Glutamatergic neuron (in vitro differentiated cells): ENCODE measurements around the gene ASB10. TPM values are rescaled to one million over a fixed set of nuclear protein-coding genes. Genes with fewer than 3 reads are reported as not detected.

Experiments used
- DNase-seq: peaks from one replicate; pipeline ENCODE4 v3.0.0; 2022
- H3K27ac Mint-ChIP-seq: one replicate; pipeline ENCODE4 v1.8.0; 2020; ENCODE audit warnings: mild to moderate bottlenecking, mixed read lengths, inconsistent platforms; ENCODE audit not compliant: unreplicated experiment
- H3K27me3 Mint-ChIP-seq: one replicate; pipeline ENCODE4 v1.8.0; 2020; ENCODE audit warnings: mild to moderate bottlenecking, moderate library complexity, mixed read lengths, inconsistent platforms; ENCODE audit not compliant: unreplicated experiment
- H3K36me3 Mint-ChIP-seq: one replicate; pipeline ENCODE4 v1.8.0; 2020; ENCODE audit warnings: mild to moderate bottlenecking, mixed read lengths, inconsistent platforms; ENCODE audit not compliant: unreplicated experiment
- H3K4me1 Mint-ChIP-seq: one replicate; pipeline ENCODE4 v1.8.0; 2020; ENCODE audit warnings: mild to moderate bottlenecking, low read depth, mixed read lengths, inconsistent platforms; ENCODE audit not compliant: unreplicated experiment
- H3K4me3 Mint-ChIP-seq: one replicate; pipeline ENCODE4 v1.8.0; 2020; ENCODE audit warnings: mild to moderate bottlenecking, mixed read lengths, inconsistent platforms; ENCODE audit not compliant: unreplicated experiment
- H3K9me3 Mint-ChIP-seq: one replicate; pipeline ENCODE4 v1.8.0; 2020; ENCODE audit warnings: mild to moderate bottlenecking, moderate library complexity, mixed read lengths, inconsistent platforms; ENCODE audit not compliant: unreplicated experiment
- CTCF ChIP-seq: fragments of 200-600 bp; sonication (generic); IDR thresholded peaks from one replicate; pipeline ENCODE4 v1.5.0; 2021; ENCODE audit not compliant: partially characterized antibody, unreplicated experiment
- total RNA-seq: library from RNA; stranded (reverse); fragmentation: NEBNext Ultra II Directional; extraction: Animal tissue kit (Norgen Biotek cat#: 25700); gene quantifications from one replicate; pipeline ENCODE4 v1.2.1, GENCODE V29; 2021; ENCODE audit not compliant: unreplicated experiment

ASB10 gene
- total RNA-seq, 1 donor from 2014 or later = not detected

DNA sequence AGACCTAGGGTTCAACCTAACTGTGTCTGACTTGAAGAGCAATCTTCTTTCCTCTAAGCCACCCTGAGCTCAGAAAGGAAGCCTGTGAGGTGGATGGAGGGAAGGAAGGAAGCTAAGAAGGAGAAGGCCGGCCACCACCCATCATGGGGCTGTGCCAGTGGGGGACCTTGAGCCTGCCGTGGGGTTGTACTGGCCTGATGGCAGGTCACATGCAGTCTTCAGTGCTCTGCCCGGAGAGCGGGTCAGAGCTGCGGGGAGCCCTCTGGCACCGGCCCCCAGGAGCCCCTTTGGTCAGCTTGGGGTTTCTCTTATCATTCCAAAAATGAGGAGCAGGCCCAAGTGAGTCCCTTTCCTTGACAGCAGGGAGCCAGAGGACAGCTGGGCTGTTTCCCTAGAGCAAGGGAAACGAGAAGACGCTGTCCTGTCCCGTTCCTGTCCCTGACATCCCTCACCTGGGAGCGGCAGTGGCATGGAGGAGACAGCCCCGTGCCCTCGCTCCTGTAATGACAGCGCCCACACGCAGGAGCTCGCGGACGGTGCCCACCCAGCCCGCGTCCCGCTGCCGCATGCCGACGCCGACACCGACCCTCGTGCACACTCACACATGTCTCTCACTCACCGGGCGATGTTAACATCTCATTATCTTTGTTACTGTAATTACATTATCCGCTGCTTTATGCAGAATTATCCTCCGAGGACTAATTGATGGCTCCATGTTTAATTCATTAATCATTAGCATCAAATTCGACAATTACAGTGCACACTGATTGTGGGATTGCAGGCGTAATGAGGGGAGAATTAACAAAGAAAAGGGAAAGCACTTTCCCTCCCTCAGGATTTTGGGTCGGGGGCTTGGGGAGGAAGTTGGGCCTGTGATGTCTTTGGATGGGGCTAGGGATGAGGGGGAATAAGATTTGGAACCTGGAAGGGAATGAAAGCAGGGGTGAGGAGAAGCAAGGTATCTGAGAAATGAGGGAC, 50.9 kb downstream of the ASB10 start:
- Mint-ChIP-seq H3K27ac (peak overlapping the region; percentile 62), H3K27me3 (peaks cover 22% of the 10 kb centered on the region), H3K4me1 (peaks cover 17% of the 10 kb centered on the region), H3K36me3 (no peaks in the 10 kb centered on the region), H3K9me3 (peaks cover 27% of the 10 kb centered on the region), H3K4me3 (no peak overlapping the region)
- peak; percentile 13 for DNase-seq
- TF ChIP-seq CTCF = no peak

DNA sequence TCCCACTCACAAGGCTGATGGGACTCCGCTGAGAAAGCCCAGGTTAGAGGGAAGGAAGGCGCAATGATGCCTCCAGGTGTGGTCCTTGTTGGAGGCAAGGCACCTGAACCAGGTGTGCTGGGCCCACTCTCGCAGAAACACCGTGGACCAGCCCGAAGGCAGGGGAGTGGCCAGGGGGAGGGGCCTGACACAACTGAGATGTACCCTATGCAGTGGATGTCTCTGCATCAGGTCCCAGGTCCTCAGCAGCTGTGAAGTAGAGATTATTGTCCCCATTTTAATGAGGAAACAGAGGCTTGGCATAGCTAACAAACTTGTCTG, 51.6 kb downstream of the ASB10 start:
- no peak overlapping the region for H3K27ac Mint-ChIP-seq
- peaks cover 25% of the 10 kb centered on the region for H3K27me3 Mint-ChIP-seq
- peaks cover 12% of the 10 kb centered on the region for H3K4me1 Mint-ChIP-seq
- DNase-seq = no peak
- no peak for TF ChIP-seq CTCF
- no peaks in the 10 kb centered on the region for H3K36me3 Mint-ChIP-seq
- no peak overlapping the region for H3K4me3 Mint-ChIP-seq
- H3K9me3 Mint-ChIP-seq = peaks cover 27% of the 10 kb centered on the region

GRCh38 chr7:151134743-151135524, 52.1 kb downstream of the ASB10 start:
- no peaks in the 10 kb centered on the region for H3K36me3 Mint-ChIP-seq
- peak overlapping the region; percentile 59 for H3K27ac Mint-ChIP-seq
- H3K27me3 Mint-ChIP-seq = peaks cover 27% of the 10 kb centered on the region
- H3K9me3 Mint-ChIP-seq = peaks cover 26% of the 10 kb centered on the region
- H3K4me1 Mint-ChIP-seq = peaks cover 9% of the 10 kb centered on the region
- no peak for TF ChIP-seq CTCF
- H3K4me3 Mint-ChIP-seq = no peak overlapping the region
- no peak for DNase-seq

- no peak for TF ChIP-seq CTCF
- no peak overlapping the region for H3K27ac Mint-ChIP-seq
- peaks cover 9% of the 10 kb centered on the region for H3K4me1 Mint-ChIP-seq
- H3K27me3 Mint-ChIP-seq = peaks cover 27% of the 10 kb centered on the region
- H3K9me3 Mint-ChIP-seq = peaks cover 26% of the 10 kb centered on the region
- DNase-seq = peak; percentile 7
- H3K4me3 Mint-ChIP-seq = no peak overlapping the region
- H3K36me3 Mint-ChIP-seq = no peaks in the 10 kb centered on the region
These were observed 52.9 kb downstream of the ASB10 start for GRCh38 chr7:151133986-151134742.
